ENCODE measurements around the gene HDAC7. TPM values are rescaled to one million over a fixed set of nuclear protein-coding genes. Genes with fewer than 3 reads are reported as not detected.
A peak's percentile ranks its signal among the peaks of the same experiment; 100 is the strongest.
"Not testable (repeated sequence)": the region's sequence is repeated elsewhere in the genome, so short reads cannot be mapped to it uniquely, and the experiment has no call there.

HDAC7 gene
- total RNA-seq, 1 donor from 2014 or later = 7.1 TPM

- FAIRE-seq = no peak
- Histone ChIP-seq H3K4me3 (ENCODE audit: low read depth, low read length) (no peak overlapping the region), H3K36me3 (ENCODE audit: control insufficient read depth, insufficient read depth, low read length) (peaks cover 2% of the 10 kb centered on the region), H3K27me3 (ENCODE audit: control insufficient read depth, insufficient read depth, low read length) (no peaks in the 10 kb centered on the region)
- DNase-seq (ENCODE audit: low read depth) = peak; percentile 75
- TF ChIP-seq CTCF (IDR thresholded peaks at IDR 0.05; ENCODE audit: insufficient read depth, low read length, severe bottlenecking) = no peak
Measured at GRCh38 chr12:47811581-47812484, 7.9 kb downstream of the HDAC7 start.

- FAIRE-seq (no peak), DNase-seq (ENCODE audit: low read depth) (no peak)
- Histone ChIP-seq H3K36me3 (ENCODE audit: control insufficient read depth, insufficient read depth, low read length) (peaks cover 2% of the 10 kb centered on the region), H3K4me3 (ENCODE audit: low read depth, low read length) (no peak overlapping the region), H3K27me3 (ENCODE audit: control insufficient read depth, insufficient read depth, low read length) (no peaks in the 10 kb centered on the region)
- no peak for TF ChIP-seq CTCF (IDR thresholded peaks at IDR 0.05; ENCODE audit: insufficient read depth, low read length, severe bottlenecking)
Measured at GRCh38 chr12:47811072-47811396, 8.7 kb downstream of the HDAC7 start.

- FAIRE-seq; H3K36me3 ChIP-seq (ENCODE audit: control insufficient read depth, insufficient read depth, low read length); DNase-seq (ENCODE audit: low read depth): not testable (repeated sequence)
Measured at GRCh38 chr12:47809518-47809917, 10.2 kb downstream of the HDAC7 start.

DNA sequence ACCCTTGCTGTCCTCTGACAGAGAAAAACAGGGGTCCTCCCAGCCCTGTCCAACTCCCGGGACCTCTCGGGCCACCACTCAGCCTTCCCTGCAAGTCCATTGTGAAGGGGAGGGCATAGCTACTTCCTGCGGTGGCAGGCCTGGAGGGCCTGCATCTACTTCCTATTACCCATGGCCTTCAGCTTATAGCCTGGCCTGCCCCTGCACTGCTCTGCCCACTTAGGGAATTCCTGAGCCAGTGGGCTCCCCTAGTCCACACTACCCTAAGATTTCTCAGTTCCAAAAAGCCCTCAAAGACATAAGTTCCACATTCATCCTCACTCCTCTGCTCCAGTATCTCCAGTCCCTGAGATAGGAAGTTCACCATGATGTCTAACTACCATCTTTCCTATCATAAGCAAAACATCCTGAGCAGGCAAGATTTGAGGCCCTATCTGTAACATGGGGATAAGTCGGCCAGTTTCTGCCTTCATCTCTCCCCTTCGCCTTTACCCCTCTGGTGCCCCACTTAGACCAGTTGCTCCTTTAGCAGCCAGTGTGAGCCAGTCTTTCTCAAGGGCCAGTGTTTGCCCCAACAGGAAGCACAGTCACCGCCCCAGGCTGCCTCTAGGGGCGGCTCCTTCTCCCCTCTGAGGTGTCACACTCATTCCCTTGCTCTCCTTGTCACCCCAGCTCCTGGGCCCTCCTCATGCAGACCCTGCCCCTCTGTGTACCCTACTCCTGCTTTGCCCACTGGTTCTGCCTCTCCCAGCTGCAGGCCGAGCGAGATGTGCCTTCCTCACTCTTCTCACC is 10.9 kb downstream of the HDAC7 start:
- no peaks in the 10 kb centered on the region for H3K36me3 ChIP-seq (ENCODE audit: control insufficient read depth, insufficient read depth, low read length)
- H3K4me3 ChIP-seq (ENCODE audit: low read depth, low read length) = no peak overlapping the region
- H3K27me3 ChIP-seq (ENCODE audit: control insufficient read depth, insufficient read depth, low read length) = no peaks in the 10 kb centered on the region
- peak; percentile 61 for DNase-seq (ENCODE audit: low read depth)
- TF ChIP-seq CTCF (IDR thresholded peaks at IDR 0.05; ENCODE audit: insufficient read depth, low read length, severe bottlenecking) = peak; percentile 47
- FAIRE-seq = no peak

More at GRCh38 chr12:47809518-47809917, 10.2 kb downstream of the HDAC7 start:
- not testable (repeated sequence) for H3K27me3 ChIP-seq (ENCODE audit: control insufficient read depth, insufficient read depth, low read length); H3K4me3 ChIP-seq (ENCODE audit: low read depth, low read length)

- FAIRE-seq (no peak), DNase-seq (ENCODE audit: low read depth) (no peak)
- no peak overlapping the region for H3K4me3 ChIP-seq (ENCODE audit: low read depth, low read length)
- TF ChIP-seq CTCF (IDR thresholded peaks at IDR 0.05; ENCODE audit: insufficient read depth, low read length, severe bottlenecking) = no peak
- no peaks in the 10 kb centered on the region for H3K27me3 ChIP-seq (ENCODE audit: control insufficient read depth, insufficient read depth, low read length)
- no peaks in the 10 kb centered on the region for H3K36me3 ChIP-seq (ENCODE audit: control insufficient read depth, insufficient read depth, low read length)
Measured at GRCh38 chr12:47808050-47808449, 11.7 kb downstream of the HDAC7 start.

- no peak for FAIRE-seq
- Histone ChIP-seq H3K27me3 (ENCODE audit: control insufficient read depth, insufficient read depth, low read length) (no peaks in the 10 kb centered on the region), H3K36me3 (ENCODE audit: control insufficient read depth, insufficient read depth, low read length) (no peaks in the 10 kb centered on the region), H3K4me3 (ENCODE audit: low read depth, low read length) (no peak overlapping the region)
- TF ChIP-seq CTCF (IDR thresholded peaks at IDR 0.05; ENCODE audit: insufficient read depth, low read length, severe bottlenecking) = no peak
- no peak for DNase-seq (ENCODE audit: low read depth)
Measured at GRCh38 chr12:47807338-47807737, 12.4 kb downstream of the HDAC7 start.
